Liver (tissue), 9 donors: ENCODE measurements around the gene DNMT3A. TPM values are rescaled to one million over a fixed set of nuclear protein-coding genes. Genes with fewer than 3 reads are reported as not detected.

Experiments
- DNase-seq: peaks from one replicate; pipeline ENCODE4 v3.0.0-alpha.2; 2017; ENCODE audit warnings: low spot score
- H3K27ac ChIP-seq, 2 donors: one replicate each; pipeline ENCODE4 v1.7.0; 2013; ENCODE audit warnings: inconsistent platforms in 2 of 2, low read length in 2 of 2, control low read depth in 1 of 2, low read depth in 1 of 2, mild to moderate bottlenecking in 1 of 2
- H3K27me3 ChIP-seq, 4 donors: one replicate each; pipeline versions ENCODE4 v1.6.1 to v1.7.0; 2013; ENCODE audit warnings: low read length in 3 of 4, inconsistent platforms in 1 of 4, mild to moderate bottlenecking in 1 of 4, moderate library complexity in 1 of 4; ENCODE audit not compliant: control insufficient read depth in 4 of 4, insufficient read depth in 4 of 4
- H3K36me3 ChIP-seq, 4 donors: one replicate each; pipeline versions ENCODE4 v1.6.1 to v1.7.0; 2013; ENCODE audit warnings: low read length in 3 of 4, mild to moderate bottlenecking in 3 of 4, low read depth in 1 of 4, moderate library complexity in 1 of 4; ENCODE audit not compliant: control insufficient read depth in 4 of 4, insufficient read depth in 3 of 4
- H3K4me1 ChIP-seq, 4 donors: one replicate each; pipeline versions ENCODE4 v1.6.1 to v1.7.0; 2013; ENCODE audit warnings: low read length in 3 of 4, mild to moderate bottlenecking in 3 of 4, moderate library complexity in 1 of 4; ENCODE audit not compliant: control insufficient read depth in 4 of 4, insufficient read depth in 4 of 4
- H3K4me3 ChIP-seq, 3 donors: one replicate each; pipeline versions ENCODE4 v1.6.1 to v1.7.0; 2013; ENCODE audit warnings: low read length in 3 of 3, control low read depth in 1 of 3, low read depth in 1 of 3, mild to moderate bottlenecking in 1 of 3
- H3K9ac ChIP-seq, 2 donors: one replicate each; pipeline ENCODE4 v1.7.0; 2013; ENCODE audit warnings: low read length in 2 of 2, mild to moderate bottlenecking in 2 of 2, moderate library complexity in 2 of 2, control low read depth in 1 of 2, low read depth in 1 of 2
- H3K9me3 ChIP-seq, 4 donors: one replicate each; pipeline versions ENCODE4 v1.6.1 to v1.7.0; 2013; ENCODE audit warnings: low read length in 3 of 4; ENCODE audit not compliant: control insufficient read depth in 4 of 4
- CTCF ChIP-seq: fragments of 150-350 bp; IDR thresholded peaks from 2 replicates; pipeline ENCODE4 v1.5.1; 2017; ENCODE audit warnings: improper control_type of control experiment, low read depth, low read length; ENCODE audit not compliant: missing input control
- EGR1 ChIP-seq, 2 donors: IDR thresholded peaks; 2 replicates each; pipeline ENCODE4 v1.6.1; 2016 to 2018; ENCODE audit warnings: antibody characterized with exemption in 2 of 2, low read depth in 2 of 2
- FOXA1 ChIP-seq: IDR thresholded peaks from 2 replicates; pipeline ENCODE4 v1.6.1; 2016; ENCODE audit warnings: antibody characterized with exemption
- GABPA ChIP-seq, 2 donors: IDR thresholded peaks in 1 of 2; conservative IDR thresholded peaks in 1 of 2; 2 replicates each; pipeline ENCODE4 v1.6.1; 2016; ENCODE audit warnings: antibody characterized with exemption in 2 of 2, mild to moderate bottlenecking in 1 of 2, moderate library complexity in 1 of 2
- HNF4G ChIP-seq: IDR thresholded peaks from 2 replicates; pipeline ENCODE4 v1.6.1; 2016; ENCODE audit warnings: antibody characterized with exemption
- JUND ChIP-seq, 2 donors: IDR thresholded peaks; 2 replicates each; pipeline ENCODE4 v1.6.1; 2016; ENCODE audit warnings: antibody characterized with exemption in 2 of 2
- NR2F2 ChIP-seq: IDR thresholded peaks from 2 replicates; pipeline ENCODE4 v1.6.1; 2016; ENCODE audit warnings: antibody characterized with exemption
- RXRA ChIP-seq, 2 donors: IDR thresholded peaks; 2 replicates each; pipeline ENCODE4 v1.6.1; 2017 to 2018; ENCODE audit warnings: antibody characterized with exemption in 2 of 2, mild to moderate bottlenecking in 1 of 2
- SP1 ChIP-seq: IDR thresholded peaks from 2 replicates; pipeline ENCODE4 v1.6.1; 2018; ENCODE audit warnings: antibody characterized with exemption, mild to moderate bottlenecking
- TAF1 ChIP-seq: conservative IDR thresholded peaks from 2 replicates; pipeline ENCODE4 v1.6.1; 2016; ENCODE audit warnings: antibody characterized with exemption, mild to moderate bottlenecking
- YY1 ChIP-seq: IDR thresholded peaks from 2 replicates; pipeline ENCODE4 v1.6.1; 2016; ENCODE audit warnings: antibody characterized with exemption, mild to moderate bottlenecking
- ZBTB33 ChIP-seq: IDR thresholded peaks from 2 replicates; pipeline ENCODE4 v1.6.1; 2016; ENCODE audit warnings: antibody characterized with exemption
- WGBS: extraction: QIAGEN DNeasy Blood & Tissue Kit; methylation state at CpG from one replicate; pipeline ENCODE4 v1.1.7; 2013; 5-methylcytosine and 5-hydroxymethylcytosine counted together
- polyA plus RNA-seq, 2 donors: library from polyadenylated mRNA; stranded (reverse) in 1 of 2; unstranded in 1 of 2; fragments of 200-250 nt in 1 of 2; fragments of >200 nt in 1 of 2; fragmentation: Nextera tagmentation in 1 of 2; extraction: Ambion mirVana in 1 of 2; gene quantifications; one replicate each; pipeline versions ENCODE4 v1.2.1 to v1.2.3, GENCODE V29; 2013 to 2015
- total RNA-seq, 2 donors: library from RNA; depleted of rRNA; stranded (reverse); fragments of >200 nt; gene quantifications; one replicate each; pipeline ENCODE4 v1.2.3, GENCODE V29; 2014
- TF ChIP-seq, protein P1 (sequence below): IDR thresholded peaks from 2 replicates; pipeline ENCODE4 v1.6.1; 2016; ENCODE audit warnings: antibody characterized with exemption
- TF ChIP-seq, protein P2 (sequence below): IDR thresholded peaks from 2 replicates; pipeline ENCODE4 v1.6.1; 2016; ENCODE audit warnings: antibody characterized with exemption
- donor health status: healthy.
- donor health status: healthy.
- donor health status: healthy.
- donor health status: healthy.
- donor health status: healthy.

Gene DNMT3A
- total and polyA plus RNA-seq, 4 donors = 3.5 to 24.2 (median 8.1) TPM

- no peak overlapping the region for H3K27ac ChIP-seq
- peaks cover 0 to 5% (median 0%) of the 10 kb centered on the region in 4 donors for H3K4me1 ChIP-seq
- no peak for TF ChIP-seq JUND (IDR thresholded peaks at IDR 0.05)
- TF ChIP-seq ZBTB33 = no peak
- TF ChIP-seq FOXA1 = no peak
- TF ChIP-seq TAF1 = no peak
- no peak for TF ChIP-seq CTCF
- no peak for TF ChIP-seq NR2F2
- TF ChIP-seq, protein P1, sequence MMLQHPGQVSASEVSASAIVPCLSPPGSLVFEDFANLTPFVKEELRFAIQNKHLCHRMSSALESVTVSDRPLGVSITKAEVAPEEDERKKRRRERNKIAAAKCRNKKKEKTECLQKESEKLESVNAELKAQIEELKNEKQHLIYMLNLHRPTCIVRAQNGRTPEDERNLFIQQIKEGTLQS = no peak
- no peaks in the 10 kb centered on the region for H3K27me3 ChIP-seq
- H3K9me3 ChIP-seq = no peaks in the 10 kb centered on the region
- no peak for DNase-seq
- WGBS = 82% methylated on average over 7 of the region's 7 CpGs
- H3K9ac ChIP-seq = no peak overlapping the region
- H3K4me3 ChIP-seq = no peak overlapping the region
- H3K36me3 ChIP-seq = no peaks in the 10 kb centered on the region
Observed at GRCh38 chr2:25347205-25347815, 5.6 kb upstream of the DNMT3A start.

GRCh38 chr2:25343187-25343825, 1.6 kb upstream of the DNMT3A start:
- WGBS = 93% methylated on average over 21 of the region's 21 CpGs
- peaks cover 0 to 16% (median 7%) of the 10 kb centered on the region in 4 donors for H3K4me1 ChIP-seq
- H3K9me3 ChIP-seq = no peaks in the 10 kb centered on the region
- no peaks in the 10 kb centered on the region for H3K27me3 ChIP-seq
- no peak for DNase-seq
- H3K4me3 ChIP-seq = no peak overlapping the region
- no peak overlapping the region for H3K27ac ChIP-seq
- no peak for TF ChIP-seq FOXA1
- no peak for TF ChIP-seq RXRA (IDR thresholded peaks at IDR 0.05)
- no peak for TF ChIP-seq NR2F2
- TF ChIP-seq HNF4G = no peak
- TF ChIP-seq EGR1 (IDR thresholded peaks at IDR 0.05; ENCODE audit: low read depth in 2 of 2) = no peak
- no peak for TF ChIP-seq GABPA (IDR thresholded peaks at IDR 0.05 in 1 of 2, conservative IDR thresholded peaks at IDR 0.05 in 1 of 2)
- no peak for TF ChIP-seq TAF1
- no peak for TF ChIP-seq JUND (IDR thresholded peaks at IDR 0.05)
- TF ChIP-seq ZBTB33 = no peak
- TF ChIP-seq, protein P1 = no peak
- no peak for TF ChIP-seq SP1
- no peak for TF ChIP-seq CTCF
- TF ChIP-seq YY1 = no peak
- TF ChIP-seq, protein P2, sequence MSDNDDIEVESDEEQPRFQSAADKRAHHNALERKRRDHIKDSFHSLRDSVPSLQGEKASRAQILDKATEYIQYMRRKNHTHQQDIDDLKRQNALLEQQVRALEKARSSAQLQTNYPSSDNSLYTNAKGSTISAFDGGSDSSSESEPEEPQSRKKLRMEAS = no peak
- H3K36me3 ChIP-seq = no peaks in the 10 kb centered on the region
- H3K9ac ChIP-seq = no peak overlapping the region
